Lung (tissue), 12 donors: ENCODE data around the gene RPL28. TPM values are rescaled to one million over a fixed set of nuclear protein-coding genes. Genes with fewer than 3 reads are reported as not detected.
"Not testable (repeated sequence)": the region's sequence is repeated elsewhere in the genome, so short reads cannot be mapped to it uniquely, and the experiment has no call there.

Experiments
- ATAC-seq: fragments of 200-7000 bp; cut with Tn5 transposase; one replicate; pipeline ENCODE4 v1.9.1; 2020; ENCODE audit warnings: moderate number of reproducible peaks; ENCODE audit not compliant: insufficient read depth, low FRiP score
- DNase-seq, 3 donors: peaks; one replicate each; pipeline ENCODE4 v3.0.0-alpha.2; 2013 to 2017
- H3K27ac ChIP-seq, 2 donors: one replicate each; pipeline ENCODE4 v1.5.1; 2013; ENCODE audit warnings: mild to moderate bottlenecking in 2 of 2, moderate library complexity in 2 of 2, control low read depth in 1 of 2, inconsistent platforms in 1 of 2, low read depth in 1 of 2, low read length in 1 of 2
- H3K27me3 ChIP-seq, 3 donors: one replicate each; pipeline ENCODE4 v1.5.1; 2013; ENCODE audit warnings: low read length in 2 of 3; ENCODE audit not compliant: control insufficient read depth in 3 of 3, insufficient read depth in 3 of 3
- H3K36me3 ChIP-seq, 4 donors: one replicate each; pipeline ENCODE4 v1.5.1; 2013; ENCODE audit warnings: low read length in 4 of 4, mild to moderate bottlenecking in 1 of 4, moderate library complexity in 1 of 4; ENCODE audit not compliant: control insufficient read depth in 4 of 4, insufficient read depth in 4 of 4
- H3K4me1 ChIP-seq, 5 donors: one replicate each; pipeline ENCODE4 v1.5.1; 2013; ENCODE audit warnings: low read length in 5 of 5, mild to moderate bottlenecking in 2 of 5, moderate library complexity in 1 of 5; ENCODE audit not compliant: control insufficient read depth in 5 of 5, insufficient read depth in 5 of 5
- H3K4me3 ChIP-seq: one replicate; pipeline ENCODE4 v1.5.1; 2013; ENCODE audit warnings: mild to moderate bottlenecking, control low read depth, moderate library complexity
- H3K9ac ChIP-seq, 2 donors: one replicate each; pipeline ENCODE4 v1.5.1; 2013; ENCODE audit warnings: low read length in 2 of 2, control low read depth in 1 of 2; ENCODE audit not compliant: insufficient read depth in 1 of 2
- H3K9me3 ChIP-seq, 4 donors: one replicate each; pipeline ENCODE4 v1.5.1; 2013; ENCODE audit warnings: low read length in 3 of 4, mild to moderate bottlenecking in 1 of 4, moderate library complexity in 1 of 4; ENCODE audit not compliant: control insufficient read depth in 4 of 4, insufficient read depth in 3 of 4
- WGBS, 2 donors: extraction: QIAGEN DNeasy Blood & Tissue Kit; methylation state at CpG; one replicate each; pipeline ENCODE4 v1.1.7; 2013; 5-methylcytosine and 5-hydroxymethylcytosine counted together
- polyA plus RNA-seq, 2 donors: library from polyadenylated mRNA; stranded (reverse); fragments of 200-250 nt; gene quantifications; one replicate each; pipeline ENCODE4 v1.2.1, GENCODE V29; 2013
- total RNA-seq, 2 donors: library from RNA; depleted of rRNA in 1 of 2; stranded (reverse); fragments of >200 nt in 1 of 2; gene quantifications; one replicate each; pipeline ENCODE4 v1.2.1, GENCODE V29; 2014 to 2021
- TF ChIP-seq, protein P1 (sequence below): IDR thresholded peaks from 2 replicates; pipeline ENCODE4 v1.5.1; 2012; ENCODE audit warnings: mild to moderate bottlenecking; ENCODE audit errors: control extremely low read depth, extremely low read depth
- donor health status: control.
- donor health status: control.
- donor health status: Bipolar disorder and iron deficiency.
- donor health status: healthy.
- donor health status: DM: yes; HTN: yes; CAD: no.

RPL28 gene
- total and polyA plus RNA-seq, 4 donors = 272 to 3,086 (median 1,601) TPM

DNA sequence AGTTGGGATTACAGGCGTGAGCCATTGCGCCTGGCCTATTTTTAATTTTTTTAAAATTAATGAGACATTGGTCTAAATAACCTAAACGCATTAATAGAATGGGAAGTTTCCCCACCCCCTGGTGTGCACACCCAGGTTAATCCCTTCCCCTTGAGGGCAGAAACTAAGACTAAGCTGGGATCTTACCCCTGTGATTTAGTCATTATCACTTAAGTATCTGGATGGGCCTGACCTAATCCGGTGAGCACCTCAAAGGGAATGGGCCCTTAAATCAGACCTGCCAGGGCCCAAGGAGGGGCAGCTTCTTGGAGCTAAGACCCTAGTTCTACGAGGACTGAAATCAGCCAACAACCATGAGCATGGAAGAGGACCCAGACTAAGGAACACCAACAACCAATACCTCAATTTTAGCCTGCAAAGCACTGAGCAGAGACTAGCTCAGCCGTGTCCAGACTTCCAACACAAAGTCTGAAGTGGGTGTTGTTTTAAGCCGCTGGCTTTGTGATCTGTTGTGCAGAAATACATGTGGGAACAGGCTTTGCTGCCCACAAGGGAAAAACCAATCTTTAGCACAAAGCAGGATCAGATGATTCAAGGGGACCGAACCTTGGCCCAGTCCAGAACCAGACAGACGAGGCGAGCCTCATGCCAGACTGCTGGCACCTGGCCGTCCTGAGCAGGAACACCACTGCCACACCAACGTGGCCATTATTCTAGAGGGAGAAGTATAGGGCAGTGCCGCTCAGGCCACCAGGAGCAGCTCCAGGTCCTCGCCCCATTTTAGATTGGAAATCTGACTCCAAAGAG lies 14.8 kb downstream of the RPL28 start:
- no peak overlapping the region for H3K27ac ChIP-seq
- TF ChIP-seq, protein P1, sequence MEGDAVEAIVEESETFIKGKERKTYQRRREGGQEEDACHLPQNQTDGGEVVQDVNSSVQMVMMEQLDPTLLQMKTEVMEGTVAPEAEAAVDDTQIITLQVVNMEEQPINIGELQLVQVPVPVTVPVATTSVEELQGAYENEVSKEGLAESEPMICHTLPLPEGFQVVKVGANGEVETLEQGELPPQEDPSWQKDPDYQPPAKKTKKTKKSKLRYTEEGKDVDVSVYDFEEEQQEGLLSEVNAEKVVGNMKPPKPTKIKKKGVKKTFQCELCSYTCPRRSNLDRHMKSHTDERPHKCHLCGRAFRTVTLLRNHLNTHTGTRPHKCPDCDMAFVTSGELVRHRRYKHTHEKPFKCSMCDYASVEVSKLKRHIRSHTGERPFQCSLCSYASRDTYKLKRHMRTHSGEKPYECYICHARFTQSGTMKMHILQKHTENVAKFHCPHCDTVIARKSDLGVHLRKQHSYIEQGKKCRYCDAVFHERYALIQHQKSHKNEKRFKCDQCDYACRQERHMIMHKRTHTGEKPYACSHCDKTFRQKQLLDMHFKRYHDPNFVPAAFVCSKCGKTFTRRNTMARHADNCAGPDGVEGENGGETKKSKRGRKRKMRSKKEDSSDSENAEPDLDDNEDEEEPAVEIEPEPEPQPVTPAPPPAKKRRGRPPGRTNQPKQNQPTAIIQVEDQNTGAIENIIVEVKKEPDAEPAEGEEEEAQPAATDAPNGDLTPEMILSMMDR = no peak
- peaks cover 4 to 32% (median 19%) of the 10 kb centered on the region in 4 donors for H3K36me3 ChIP-seq

DNA sequence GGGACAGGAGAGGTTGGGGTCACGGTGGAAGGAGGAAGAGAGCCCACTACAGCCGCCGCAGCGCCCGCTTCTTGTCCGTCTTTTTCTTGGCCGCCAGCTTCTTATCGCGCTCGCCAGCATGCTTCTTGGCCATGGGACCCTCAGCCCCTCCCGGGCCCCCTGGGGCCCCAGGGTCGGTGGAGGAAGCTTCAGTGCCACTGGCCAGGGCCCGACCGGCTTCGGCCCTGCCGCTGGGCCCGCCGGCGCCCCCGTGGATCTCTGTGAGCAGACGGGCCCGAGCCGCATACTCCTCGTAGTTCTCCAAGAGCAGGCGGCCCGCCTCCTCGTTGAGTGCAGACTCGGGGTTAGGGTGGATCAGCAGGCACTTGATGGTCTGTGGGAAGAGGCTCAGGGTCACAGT lies 15.7 kb downstream of the RPL28 start:
- not testable (repeated sequence) for H3K9me3 ChIP-seq, H3K4me3 ChIP-seq, DNase-seq, H3K27me3 ChIP-seq, H3K27ac ChIP-seq, ATAC-seq, H3K9ac ChIP-seq
- WGBS, 2 donors = 88 to 90% methylated on average over 18 to 21 of the region's 28 CpGs
- peaks cover 4 to 39% (median 28%) of the 10 kb centered on the region in 4 donors for H3K36me3 ChIP-seq
- peaks cover 0 to 12% (median 6%) of the 10 kb centered on the region in 5 donors for H3K4me1 ChIP-seq

More for the DNA sequence above, 14.8 kb downstream of the RPL28 start:
- H3K9ac ChIP-seq = no peak overlapping the region
- ATAC-seq = no peak
- H3K4me3 ChIP-seq = no peak overlapping the region
- peaks cover 0 to 3% (median 0%) of the 10 kb centered on the region in 5 donors for H3K4me1 ChIP-seq
- H3K27me3 ChIP-seq = no peaks in the 10 kb centered on the region
- WGBS, 2 donors = 89 to 91% methylated on average over 14 of the region's 14 CpGs
- DNase-seq = no peak
- H3K9me3 ChIP-seq = peaks cover 0 to 2% (median 0%) of the 10 kb centered on the region in 4 donors

DNA sequence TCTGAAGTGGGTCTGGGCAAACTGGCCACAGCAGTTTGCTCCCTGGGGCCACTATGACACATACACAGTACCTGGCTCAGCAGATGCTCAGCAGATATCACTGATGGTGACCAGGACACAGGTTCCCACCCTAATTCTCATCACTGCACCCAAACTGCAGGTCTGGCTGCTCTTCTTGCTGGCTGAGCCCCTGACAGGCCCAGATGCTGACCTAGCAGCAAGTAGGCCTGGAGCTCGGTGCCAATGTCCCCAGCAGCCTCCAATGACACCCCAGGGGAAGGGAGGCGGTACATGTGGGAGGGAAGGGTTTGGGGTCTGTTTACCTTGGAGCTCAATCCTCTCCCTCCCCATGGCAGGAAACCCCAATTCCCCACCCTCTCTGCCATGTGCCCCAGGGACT lies 16.8 kb downstream of the RPL28 start:
- DNase-seq (no peak), ATAC-seq (no peak)
- whole genome bisulfite sequencing, 2 donors = 87 to 92% methylated on average over 2 of the region's 2 CpGs
- H3K9me3 ChIP-seq = peaks cover 0 to 2% (median 0%) of the 10 kb centered on the region in 4 donors
- H3K9ac ChIP-seq = no peak overlapping the region
- H3K36me3 ChIP-seq = peaks cover 4 to 39% (median 30%) of the 10 kb centered on the region in 4 donors
- H3K27me3 ChIP-seq = no peaks in the 10 kb centered on the region
- H3K4me1 ChIP-seq = peaks cover 0 to 17% (median 9%) of the 10 kb centered on the region in 5 donors
- TF ChIP-seq, protein P1 = no peak
- no peak overlapping the region for H3K27ac ChIP-seq
- no peak overlapping the region for H3K4me3 ChIP-seq

DNA sequence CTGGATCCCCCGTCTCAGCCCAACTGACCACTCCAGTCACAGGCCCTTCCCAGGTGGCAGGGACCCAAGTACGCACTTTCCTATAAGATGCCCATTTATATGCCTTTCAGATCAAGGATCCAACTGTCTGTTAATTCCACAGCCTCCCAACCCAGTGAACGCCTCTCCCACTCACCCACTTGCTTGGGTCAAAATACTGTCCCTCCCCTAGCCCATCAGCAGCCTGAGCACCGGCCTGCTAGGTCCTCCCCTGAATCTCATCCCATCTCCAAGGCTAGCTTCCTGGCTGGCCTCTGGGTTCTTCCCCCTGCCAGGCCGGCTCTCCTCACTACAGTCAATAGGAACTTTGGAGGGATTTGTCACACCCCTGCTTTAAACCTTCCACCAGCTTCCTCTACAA lies 19.9 kb downstream of the RPL28 start:
- H3K27me3 ChIP-seq = no peaks in the 10 kb centered on the region
- DNase-seq (no peak), ATAC-seq (no peak)
- H3K4me1 ChIP-seq = peaks cover 0 to 21% (median 9%) of the 10 kb centered on the region in 5 donors
- no peak overlapping the region for H3K9ac ChIP-seq
- H3K9me3 ChIP-seq = peaks cover 0 to 3% (median under 1%) of the 10 kb centered on the region in 4 donors
- H3K36me3 ChIP-seq = peaks cover 4 to 39% (median 28%) of the 10 kb centered on the region in 4 donors
- H3K4me3 ChIP-seq = no peak overlapping the region
- TF ChIP-seq, protein P1 = no peak
- no peak overlapping the region for H3K27ac ChIP-seq
- WGBS, 2 donors = 90 to 91% methylated on average over 5 of the region's 5 CpGs
